GM23248 (cell line): ENCODE results near the gene A2M. TPM values are rescaled to one million over a fixed set of nuclear protein-coding genes. Genes with fewer than 3 reads are reported as not detected.

ENCODE experiments used
- DNase-seq: peaks from one replicate; pipeline ENCODE4 v3.0.0-alpha.2; 2015
- H2AFZ ChIP-seq: fragments of 200-600 bp; sonication (generic); 2 replicates; pipeline ENCODE4 v1.6.1; 2016; ENCODE audit warnings: antibody characterized with exemption
- H3F3A ChIP-seq: fragments of 200-600 bp; sonication (generic); 2 replicates; pipeline ENCODE4 v1.6.1; 2016; ENCODE audit warnings: mild to moderate bottlenecking, antibody characterized with exemption, mixed run types; ENCODE audit not compliant: insufficient read depth
- H3K27ac ChIP-seq: fragments of 200-600 bp; sonication (generic); 2 replicates; pipeline ENCODE4 v1.5.1; 2016; ENCODE audit warnings: mild to moderate bottlenecking
- H3K27me3 ChIP-seq: fragments of 200-600 bp; sonication (generic); replicated peaks from 2 replicates; pipeline ENCODE4 v1.6.1; 2016; ENCODE audit warnings: mild to moderate bottlenecking; ENCODE audit not compliant: insufficient read depth
- H3K36me3 ChIP-seq: fragments of 200-600 bp; sonication (generic); 2 replicates; pipeline ENCODE4 v1.6.1; 2016; ENCODE audit warnings: low read depth, mild to moderate bottlenecking
- H3K4me1 ChIP-seq: fragments of 200-600 bp; sonication (generic); 2 replicates; pipeline ENCODE4 v1.6.1; 2016; ENCODE audit warnings: mild to moderate bottlenecking; ENCODE audit not compliant: insufficient read depth
- H3K4me2 ChIP-seq: fragments of 200-600 bp; sonication (generic); one replicate; pipeline ENCODE4 v1.6.1; 2016; ENCODE audit warnings: mild to moderate bottlenecking; ENCODE audit not compliant: unreplicated experiment
- H3K4me3 ChIP-seq: fragments of 200-600 bp; sonication (generic); 2 replicates; pipeline ENCODE4 v1.5.1; 2016; ENCODE audit warnings: mild to moderate bottlenecking
- H3K79me2 ChIP-seq: fragments of 200-600 bp; sonication (generic); 2 replicates; pipeline ENCODE4 v1.6.1; 2016; ENCODE audit warnings: mild to moderate bottlenecking; ENCODE audit not compliant: insufficient read depth
- H3K9ac ChIP-seq: fragments of 200-600 bp; sonication (generic); 2 replicates; pipeline ENCODE4 v1.6.1; 2016; ENCODE audit warnings: mild to moderate bottlenecking
- H3K9me2 ChIP-seq: fragments of 200-600 bp; sonication (generic); 2 replicates; pipeline ENCODE4 v1.6.1; 2016; ENCODE audit warnings: mixed run types, mild to moderate bottlenecking, moderate library complexity; ENCODE audit not compliant: insufficient read depth
- H3K9me3 ChIP-seq: fragments of 200-600 bp; sonication (generic); one replicate; pipeline ENCODE4 v1.6.1; 2017; ENCODE audit warnings: low read depth
- H4K20me1 ChIP-seq: fragments of 200-600 bp; sonication (generic); 2 replicates; pipeline ENCODE4 v1.6.0; 2016; ENCODE audit not compliant: insufficient read depth
- EZH2 ChIP-seq: fragments of 200-600 bp; sonication (generic); IDR thresholded peaks from 2 replicates; pipeline ENCODE4 v1.6.1; 2018; ENCODE audit warnings: antibody characterized with exemption, mild to moderate bottlenecking; ENCODE audit not compliant: insufficient read depth, poor library complexity, severe bottlenecking
- EZH2phosphoT487 ChIP-seq: fragments of 200-600 bp; sonication (generic); IDR thresholded peaks from 2 replicates; pipeline ENCODE4 v1.6.1; 2018; ENCODE audit warnings: antibody characterized with exemption, moderate library complexity, mild to moderate bottlenecking, low read depth; ENCODE audit not compliant: insufficient read depth
- WGBS, 2 experiments: methylation state at CpG; one replicate each; pipeline ENCODE4 v1.1.6; 2015 to 2017; ENCODE audit warnings: low lambda C conversion rate in 2 of 2, low coverage in 1 of 2; ENCODE audit errors: missing lambda C conversion rate in 2 of 2; 5-methylcytosine and 5-hydroxymethylcytosine counted together
- in situ Hi-C: fragments of 300-500 bp; cut with MboI; formaldehyde crosslinking; loops from 2 replicates; pipeline ENCODE4 v1.15.0; 2020
- polyA plus RNA-seq: library from polyadenylated mRNA; unstranded; fragments of >200 nt; fragmentation: Nextera tagmentation; extraction: Ambion mirVana; gene quantifications from 2 replicates; pipeline ENCODE4 v1.2.1, GENCODE V29; 2016
- total RNA-seq: library from RNA; depleted of rRNA; stranded (reverse); fragments of >200 nt; shearing (Covaris generic); gene quantifications from 2 replicates; pipeline ENCODE4 v1.2.3, GENCODE V29; 2014

The A2M gene
- total and polyA plus RNA-seq, 2 experiments from 2014 or later, result 34.9 to 40.1 TPM

DNA sequence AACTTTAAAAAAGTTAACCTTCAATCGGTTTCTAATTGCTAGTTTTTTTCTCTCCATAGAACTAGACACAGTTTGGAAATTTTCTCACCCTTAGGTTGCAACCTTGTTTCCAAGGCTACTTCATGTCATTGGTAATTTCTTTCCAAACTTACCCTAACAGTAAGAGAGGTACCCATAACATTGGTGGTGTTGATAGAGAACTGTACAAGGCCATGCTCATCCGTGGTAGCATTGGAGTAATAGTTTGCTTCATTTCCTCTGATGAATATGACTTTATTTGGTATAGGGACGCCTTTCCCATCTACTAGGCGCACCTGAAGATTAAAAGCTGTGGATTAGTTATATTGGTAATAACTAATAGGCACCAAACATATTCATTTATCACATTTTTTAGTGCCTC lies 11.6 kb downstream of the A2M start:
- in situ Hi-C loops, result no loop called here
- no peak overlapping the region for H3K4me2 ChIP-seq
- H4K20me1 ChIP-seq, result no peaks in the 10 kb centered on the region

DNA sequence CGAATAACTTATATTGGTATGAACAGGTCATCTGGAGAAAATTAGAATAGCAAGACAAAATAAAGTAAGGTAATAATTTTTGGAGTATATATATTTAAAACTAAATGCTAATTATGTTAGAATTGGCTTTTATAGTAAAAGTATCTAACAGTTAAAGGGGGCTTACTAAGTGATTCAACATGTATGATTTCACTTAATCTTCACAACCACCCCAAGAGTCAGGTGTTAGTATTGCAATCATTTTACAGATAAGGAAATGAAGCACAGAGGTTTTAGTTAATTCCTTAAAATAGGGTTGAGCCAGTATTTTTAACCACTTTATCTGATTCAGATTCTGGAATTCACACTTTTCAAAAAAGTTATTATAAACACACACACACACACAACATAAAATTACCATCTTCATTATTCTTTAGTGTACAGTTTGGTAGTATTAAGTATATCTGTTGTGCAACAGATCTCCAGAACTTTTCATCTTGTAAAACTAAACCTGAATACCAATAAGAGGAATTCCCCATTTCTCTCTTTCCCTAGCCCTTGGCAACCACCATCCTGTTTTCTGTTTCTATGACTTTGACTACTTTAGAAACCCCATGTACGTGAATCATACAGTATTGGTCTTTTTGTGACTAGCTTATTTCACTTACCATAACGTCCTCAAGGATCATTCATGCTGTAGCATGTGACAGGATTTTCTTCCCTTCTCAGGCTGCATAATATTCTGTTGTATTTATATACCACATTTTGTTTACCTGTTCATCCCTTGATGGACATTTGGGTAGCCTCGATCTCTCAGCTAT lies 12.5 kb downstream of the A2M start:
- Histone ChIP-seq H3K36me3 (no peaks in the 10 kb centered on the region), H3K4me1 (no peaks in the 10 kb centered on the region), H3K9me2 (no peaks in the 10 kb centered on the region), H3K27me3 (no peaks in the 10 kb centered on the region), H3K9me3 (no peaks in the 10 kb centered on the region), H3K9ac (no peak overlapping the region), H2AFZ (no peak overlapping the region), H3K79me2 (no peaks in the 10 kb centered on the region), H3K4me3 (no peak overlapping the region), H3K27ac (no peak overlapping the region), H3K4me2 (no peak overlapping the region), H3F3A (no peaks in the 10 kb centered on the region), H4K20me1 (no peaks in the 10 kb centered on the region)
- TF ChIP-seq EZH2phosphoT487 (no peak), EZH2 (no peak)
- DNase-seq, result no peak
- WGBS, 2 experiments, result 54 to 61% methylated on average over 4 of the region's 4 CpGs
- in situ Hi-C loops, result no loop called here

More for the DNA sequence above, 11.6 kb downstream of the A2M start:
- Histone ChIP-seq H3K9me2 (no peaks in the 10 kb centered on the region), H3F3A (no peaks in the 10 kb centered on the region), H3K79me2 (no peaks in the 10 kb centered on the region), H3K36me3 (no peaks in the 10 kb centered on the region), H3K9me3 (no peaks in the 10 kb centered on the region), H2AFZ (no peak overlapping the region), H3K4me3 (no peak overlapping the region), H3K27me3 (no peaks in the 10 kb centered on the region), H3K27ac (no peak overlapping the region), H3K4me1 (no peaks in the 10 kb centered on the region), H3K9ac (no peak overlapping the region)
- WGBS, 2 experiments, result 21 to 22% methylated on average over 4 of the region's 4 CpGs
- DNase-seq, result no peak
- no peak for TF ChIP-seq EZH2
- TF ChIP-seq EZH2phosphoT487, result no peak

GRCh38 chr12:9101018-9101687 lies 14.6 kb downstream of the A2M start:
- Histone ChIP-seq H3K9ac (no peak overlapping the region), H3K4me1 (no peaks in the 10 kb centered on the region), H3K79me2 (no peaks in the 10 kb centered on the region), H3K9me2 (no peaks in the 10 kb centered on the region), H3K36me3 (no peaks in the 10 kb centered on the region), H3K27ac (no peak overlapping the region), H3K4me3 (no peak overlapping the region), H3K4me2 (no peak overlapping the region), H4K20me1 (no peaks in the 10 kb centered on the region), H2AFZ (no peak overlapping the region), H3K9me3 (no peaks in the 10 kb centered on the region), H3K27me3 (no peaks in the 10 kb centered on the region), H3F3A (no peaks in the 10 kb centered on the region)
- TF ChIP-seq EZH2 (no peak), EZH2phosphoT487 (no peak)
- 48 to 49% methylated on average over 8 of the region's 8 CpGs for WGBS, 2 experiments
- DNase-seq, result no peak
- in situ Hi-C loops, result no loop called here

- Histone ChIP-seq H3K9me2 (no peaks in the 10 kb centered on the region), H3K36me3 (no peaks in the 10 kb centered on the region), H3K27me3 (no peaks in the 10 kb centered on the region), H3K4me3 (no peak overlapping the region), H3K4me2 (no peak overlapping the region), H3K9ac (no peak overlapping the region), H3K4me1 (no peaks in the 10 kb centered on the region), H4K20me1 (no peaks in the 10 kb centered on the region), H3K27ac (no peak overlapping the region), H3K79me2 (no peaks in the 10 kb centered on the region), H3F3A (no peaks in the 10 kb centered on the region), H3K9me3 (no peaks in the 10 kb centered on the region), H2AFZ (no peak overlapping the region)
- 77 to 88% methylated on average over 2 of the region's 2 CpGs for WGBS, 2 experiments
- TF ChIP-seq EZH2phosphoT487 (no peak), EZH2 (no peak)
- no peak for DNase-seq
- in situ Hi-C loops, result no loop called here
These were observed 16.0 kb downstream of the A2M start for GRCh38 chr12:9099552-9100190.
